ENCODE measurements around the gene TRPM8. TPM values are rescaled to one million over a fixed set of nuclear protein-coding genes. Genes with fewer than 3 reads are reported as not detected.
"Not testable (repeated sequence)": the region's sequence is repeated elsewhere in the genome, so short reads cannot be mapped to it uniquely, and the experiment has no call there.

TRPM8 gene
- total RNA-seq, 1 donor from 2014 or later = not detected

GRCh38 chr2:233961905-233962304 lies 44.7 kb downstream of the TRPM8 start:
- Histone ChIP-seq H3K4me3 (no peak overlapping the region), H3K9me3 (no peaks in the 10 kb centered on the region), H3K36me3 (no peaks in the 10 kb centered on the region), H3K27ac (no peak overlapping the region), H3K4me1 (no peaks in the 10 kb centered on the region), H3K27me3 (no peaks in the 10 kb centered on the region)
- intact Hi-C loops (cut with DNase I) = no loop called here
- TF ChIP-seq, protein P1, sequence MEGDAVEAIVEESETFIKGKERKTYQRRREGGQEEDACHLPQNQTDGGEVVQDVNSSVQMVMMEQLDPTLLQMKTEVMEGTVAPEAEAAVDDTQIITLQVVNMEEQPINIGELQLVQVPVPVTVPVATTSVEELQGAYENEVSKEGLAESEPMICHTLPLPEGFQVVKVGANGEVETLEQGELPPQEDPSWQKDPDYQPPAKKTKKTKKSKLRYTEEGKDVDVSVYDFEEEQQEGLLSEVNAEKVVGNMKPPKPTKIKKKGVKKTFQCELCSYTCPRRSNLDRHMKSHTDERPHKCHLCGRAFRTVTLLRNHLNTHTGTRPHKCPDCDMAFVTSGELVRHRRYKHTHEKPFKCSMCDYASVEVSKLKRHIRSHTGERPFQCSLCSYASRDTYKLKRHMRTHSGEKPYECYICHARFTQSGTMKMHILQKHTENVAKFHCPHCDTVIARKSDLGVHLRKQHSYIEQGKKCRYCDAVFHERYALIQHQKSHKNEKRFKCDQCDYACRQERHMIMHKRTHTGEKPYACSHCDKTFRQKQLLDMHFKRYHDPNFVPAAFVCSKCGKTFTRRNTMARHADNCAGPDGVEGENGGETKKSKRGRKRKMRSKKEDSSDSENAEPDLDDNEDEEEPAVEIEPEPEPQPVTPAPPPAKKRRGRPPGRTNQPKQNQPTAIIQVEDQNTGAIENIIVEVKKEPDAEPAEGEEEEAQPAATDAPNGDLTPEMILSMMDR (IDR thresholded peaks at IDR 0.05) = no peak
- no peak for DNase-seq (ENCODE audit: low spot score in 2 of 2)

DNA sequence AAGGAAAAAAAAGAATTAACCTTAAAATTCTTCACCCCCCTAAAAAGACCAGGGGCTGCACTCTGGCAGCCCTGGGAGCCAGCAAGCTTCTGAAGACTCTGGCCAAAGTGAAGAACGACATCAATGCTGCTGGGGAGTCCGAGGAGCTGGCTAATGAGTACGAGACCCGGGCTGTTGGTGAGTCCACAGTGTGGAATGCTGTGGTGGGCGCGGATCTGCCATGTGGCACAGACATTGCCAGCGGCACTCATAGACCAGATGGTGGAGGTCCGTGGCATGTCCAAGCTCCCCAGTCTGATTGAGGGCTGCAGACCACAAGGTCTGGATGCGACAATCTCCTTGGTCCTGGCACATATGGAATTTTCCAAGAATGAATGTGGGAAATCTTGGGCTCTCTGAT lies 47.4 kb downstream of the TRPM8 start:
- TF ChIP-seq, protein P1 (IDR thresholded peaks at IDR 0.05) = no peak
- Histone ChIP-seq H3K9me3 (no peaks in the 10 kb centered on the region), H3K27me3 (no peaks in the 10 kb centered on the region), H3K4me3 (no peak overlapping the region), H3K36me3 (no peaks in the 10 kb centered on the region), H3K27ac (no peak overlapping the region), H3K4me1 (no peaks in the 10 kb centered on the region)
- DNase-seq (ENCODE audit: low spot score in 2 of 2) = no peak
- intact Hi-C loops (cut with DNase I) = no loop called here

GRCh38 chr2:233965032-233965603 lies 47.9 kb downstream of the TRPM8 start:
- no peak for DNase-seq (ENCODE audit: low spot score in 2 of 2)
- Histone ChIP-seq H3K9me3 (no peaks in the 10 kb centered on the region), H3K4me1 (no peaks in the 10 kb centered on the region), H3K4me3 (no peak overlapping the region), H3K27me3 (no peaks in the 10 kb centered on the region), H3K36me3 (no peaks in the 10 kb centered on the region), H3K27ac (no peak overlapping the region)
- intact Hi-C loops (cut with DNase I) = no loop called here
- TF ChIP-seq, protein P1 (IDR thresholded peaks at IDR 0.05) = no peak

- H3K9me3 ChIP-seq; DNase-seq (ENCODE audit: low spot score in 2 of 2); H3K27me3 ChIP-seq; intact Hi-C loops (cut with DNase I); H3K36me3 ChIP-seq; H3K4me3 ChIP-seq; H3K4me1 ChIP-seq; H3K27ac ChIP-seq: not testable (repeated sequence)
Observed at GRCh38 chr2:233965646-233966045, 48.5 kb downstream of the TRPM8 start.

GRCh38 chr2:233966388-233966787 lies 49.2 kb downstream of the TRPM8 start:
- TF ChIP-seq, protein P1 (IDR thresholded peaks at IDR 0.05) = no peak
- no peak overlapping the region for H3K27ac ChIP-seq
- intact Hi-C loops (cut with DNase I) = no loop called here
- no peaks in the 10 kb centered on the region for H3K9me3 ChIP-seq
- no peaks in the 10 kb centered on the region for H3K36me3 ChIP-seq
- no peak overlapping the region for H3K4me3 ChIP-seq
- no peaks in the 10 kb centered on the region for H3K4me1 ChIP-seq
- no peak for DNase-seq (ENCODE audit: low spot score in 2 of 2)
- H3K27me3 ChIP-seq = no peaks in the 10 kb centered on the region

DNA sequence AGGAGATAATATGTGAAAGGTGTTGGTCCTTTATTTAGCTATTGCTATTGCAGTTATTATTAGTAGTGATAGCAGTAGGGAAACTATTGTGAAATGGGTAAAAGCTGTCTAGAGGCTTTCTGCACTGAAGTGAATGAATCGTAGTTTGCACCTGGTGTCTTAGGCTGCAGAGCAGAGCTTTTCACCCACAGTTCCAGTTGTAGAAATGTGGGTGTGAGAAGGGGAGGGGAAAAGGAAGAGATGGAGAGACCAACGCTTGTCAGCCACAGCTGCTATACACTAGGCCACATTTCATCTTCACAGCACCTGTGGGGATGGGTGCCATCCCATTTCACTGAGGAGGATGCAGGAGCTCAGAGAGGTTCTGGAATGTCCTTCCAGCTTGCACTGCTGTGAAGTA lies 50.0 kb downstream of the TRPM8 start:
- intact Hi-C loops (cut with DNase I) = no loop called here

More for the DNA sequence above, 50.0 kb downstream of the TRPM8 start:
- DNase-seq (ENCODE audit: low spot score in 2 of 2) = no peak
- no peaks in the 10 kb centered on the region for H3K36me3 ChIP-seq
- H3K9me3 ChIP-seq = no peaks in the 10 kb centered on the region
- TF ChIP-seq, protein P1 (IDR thresholded peaks at IDR 0.05) = no peak
- H3K4me3 ChIP-seq = no peak overlapping the region
- H3K27ac ChIP-seq = no peak overlapping the region
- no peaks in the 10 kb centered on the region for H3K27me3 ChIP-seq
- H3K4me1 ChIP-seq = no peaks in the 10 kb centered on the region

Measured in ascending aorta (tissue), 2 donors.